Measurements from ENCODE around the gene CC2D1B.

Gene CC2D1B

GRCh38 chr1:52359676-52360594 lies 6.1 kb downstream of the CC2D1B start:
- no peak for DNase-seq (ENCODE audit: low read depth in 2 of 2)

- no peak for DNase-seq (ENCODE audit: low read depth in 2 of 2)
These were observed 7.0 kb downstream of the CC2D1B start for GRCh38 chr1:52358851-52359497.

GRCh38 chr1:52357397-52357796 lies 8.6 kb downstream of the CC2D1B start:
- no peak for DNase-seq (ENCODE audit: low read depth in 2 of 2)

GRCh38 chr1:52356818-52357355 lies 9.1 kb downstream of the CC2D1B start:
- no peak for DNase-seq (ENCODE audit: low read depth in 2 of 2)

- no peak for DNase-seq (ENCODE audit: low read depth in 2 of 2)
These were observed 10.0 kb downstream of the CC2D1B start for GRCh38 chr1:52355847-52356505.

GRCh38 chr1:52355436-52355835 lies 10.6 kb downstream of the CC2D1B start:
- DNase-seq (ENCODE audit: low read depth in 2 of 2): no peak

- no peak for DNase-seq (ENCODE audit: low read depth in 2 of 2)
These were observed 13.3 kb downstream of the CC2D1B start for GRCh38 chr1:52352690-52353089.

GRCh38 chr1:52348704-52349300 lies 17.2 kb downstream of the CC2D1B start:
- DNase-seq (ENCODE audit: low read depth in 2 of 2): no peak

- DNase-seq (ENCODE audit: low read depth in 2 of 2): no peak
These were observed 19.4 kb downstream of the CC2D1B start for GRCh38 chr1:52346653-52347052.

- no peak for DNase-seq (ENCODE audit: low read depth in 2 of 2)
These were observed 20.8 kb downstream of the CC2D1B start for GRCh38 chr1:52345252-52345651.

GRCh38 chr1:52343979-52344378 lies 22.0 kb downstream of the CC2D1B start:
- DNase-seq (ENCODE audit: low read depth in 2 of 2): no peak

- no peak for DNase-seq (ENCODE audit: low read depth in 2 of 2)
These were observed 24.2 kb downstream of the CC2D1B start for GRCh38 chr1:52341655-52342260.

- DNase-seq (ENCODE audit: low read depth in 2 of 2): no peak
These were observed 28.6 kb downstream of the CC2D1B start for GRCh38 chr1:52337439-52337838.

GRCh38 chr1:52334906-52335528 lies 31.0 kb downstream of the CC2D1B start:
- no peak for DNase-seq (ENCODE audit: low read depth in 2 of 2)

GRCh38 chr1:52332411-52332810 lies 33.6 kb downstream of the CC2D1B start:
- DNase-seq (ENCODE audit: low read depth in 2 of 2): no peak

GRCh38 chr1:52328615-52329014 lies 37.4 kb downstream of the CC2D1B start:
- DNase-seq (ENCODE audit: low read depth in 2 of 2): no peak

- no peak for DNase-seq (ENCODE audit: low read depth in 2 of 2)
These were observed 40.2 kb downstream of the CC2D1B start for GRCh38 chr1:52325786-52326185.

- no peak for DNase-seq (ENCODE audit: low read depth in 2 of 2)
These were observed 42.3 kb downstream of the CC2D1B start for GRCh38 chr1:52323731-52324130.

- DNase-seq (ENCODE audit: low read depth in 2 of 2): no peak
These were observed 44.9 kb downstream of the CC2D1B start for GRCh38 chr1:52321061-52321460.

GRCh38 chr1:52306227-52307006 lies 59.6 kb downstream of the CC2D1B start:
- DNase-seq (ENCODE audit: low read depth in 2 of 2): no peak
